AG04449 (cell line): ENCODE measurements around the gene RHEX.

ENCODE experiments used
- CTCF ChIA-PET: fragments of 350-600 bp; formaldehyde crosslinking; extraction: SDS; loops from one replicate; lab custom pipeline; 2021; ENCODE audit warnings: antibody characterized with exemption; lab: Yijun Ruan, JAX
- POLR2A ChIA-PET: fragments of 400-600, 350-600 bp; formaldehyde crosslinking; extraction: SDS; loops from one replicate; lab custom pipeline; 2020; ENCODE audit warnings: antibody characterized with exemption, inconsistent platforms; lab: Yijun Ruan, JAX
- DNase-seq: peaks from one replicate; pipeline ENCODE4 v3.0.0-alpha.2; 2010; ENCODE audit warnings: low read depth, low spot score
- H3K4me3 ChIP-seq: 2 replicates; pipeline ENCODE4 v1.5.1; 2011; ENCODE audit warnings: low read depth, mild to moderate bottlenecking, control low read depth, low read length
- TF ChIP-seq, protein P1 (sequence below): IDR thresholded peaks from one replicate; pipeline ENCODE4 v1.5.1; 2011; ENCODE audit warnings: mild to moderate bottlenecking, moderate library complexity, low read length, control low read depth, inconsistent platforms; ENCODE audit not compliant: insufficient read depth; ENCODE audit errors: missing control alignments

The RHEX gene

DNA sequence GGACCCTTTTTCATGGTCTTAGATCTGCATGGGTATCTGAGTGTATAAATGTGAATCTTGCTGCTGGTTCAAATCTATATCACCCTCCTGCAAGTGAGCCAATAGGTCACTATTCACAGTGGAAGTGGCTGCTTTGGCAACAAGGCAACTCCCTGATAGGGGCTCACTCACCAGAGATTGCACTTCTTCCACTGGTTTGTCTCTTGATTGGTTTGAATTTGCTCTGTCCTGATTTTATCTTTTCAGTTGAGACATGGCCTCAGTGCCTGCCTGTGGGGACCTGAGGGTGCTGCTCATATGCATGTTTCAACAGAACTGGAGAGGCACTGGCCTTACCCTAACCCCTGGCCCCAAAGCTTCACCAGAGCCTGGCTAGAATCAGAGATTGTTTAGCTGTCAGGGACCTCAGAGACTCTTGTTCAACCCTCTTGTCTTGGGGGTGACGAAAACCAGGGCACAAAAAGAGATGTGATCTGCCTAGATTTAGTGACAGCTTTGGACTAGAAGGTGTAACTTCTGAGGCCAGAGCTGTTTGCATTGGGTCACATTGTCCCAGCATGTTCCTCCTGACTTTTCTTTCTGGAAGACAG is 47.3 kb downstream of the RHEX start:
- TF ChIP-seq, protein P1, sequence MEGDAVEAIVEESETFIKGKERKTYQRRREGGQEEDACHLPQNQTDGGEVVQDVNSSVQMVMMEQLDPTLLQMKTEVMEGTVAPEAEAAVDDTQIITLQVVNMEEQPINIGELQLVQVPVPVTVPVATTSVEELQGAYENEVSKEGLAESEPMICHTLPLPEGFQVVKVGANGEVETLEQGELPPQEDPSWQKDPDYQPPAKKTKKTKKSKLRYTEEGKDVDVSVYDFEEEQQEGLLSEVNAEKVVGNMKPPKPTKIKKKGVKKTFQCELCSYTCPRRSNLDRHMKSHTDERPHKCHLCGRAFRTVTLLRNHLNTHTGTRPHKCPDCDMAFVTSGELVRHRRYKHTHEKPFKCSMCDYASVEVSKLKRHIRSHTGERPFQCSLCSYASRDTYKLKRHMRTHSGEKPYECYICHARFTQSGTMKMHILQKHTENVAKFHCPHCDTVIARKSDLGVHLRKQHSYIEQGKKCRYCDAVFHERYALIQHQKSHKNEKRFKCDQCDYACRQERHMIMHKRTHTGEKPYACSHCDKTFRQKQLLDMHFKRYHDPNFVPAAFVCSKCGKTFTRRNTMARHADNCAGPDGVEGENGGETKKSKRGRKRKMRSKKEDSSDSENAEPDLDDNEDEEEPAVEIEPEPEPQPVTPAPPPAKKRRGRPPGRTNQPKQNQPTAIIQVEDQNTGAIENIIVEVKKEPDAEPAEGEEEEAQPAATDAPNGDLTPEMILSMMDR = no peak
- DNase-seq = no peak
- no peak overlapping the region for H3K4me3 ChIP-seq
- ChIA-PET CTCF (interaction anchor here (1.0 to 16.4 kb wide), 4 partner anchors 70 to 193 kb away, joined by 3 to 561 read pairs (median 4); no protein-coding TSS in a partner anchor), POLR2A (no interaction called here)

GRCh38 chr1:206101351-206102045 is 48.5 kb downstream of the RHEX start:
- ChIA-PET POLR2A (no interaction called here), CTCF (interaction anchor here (1.0 to 16.4 kb wide), 4 partner anchors 9 to 194 kb away, joined by 3 to 561 read pairs (median 62); no protein-coding TSS in a partner anchor)
- TF ChIP-seq, protein P1 = no peak
- DNase-seq = no peak
- H3K4me3 ChIP-seq = no peak overlapping the region

DNA sequence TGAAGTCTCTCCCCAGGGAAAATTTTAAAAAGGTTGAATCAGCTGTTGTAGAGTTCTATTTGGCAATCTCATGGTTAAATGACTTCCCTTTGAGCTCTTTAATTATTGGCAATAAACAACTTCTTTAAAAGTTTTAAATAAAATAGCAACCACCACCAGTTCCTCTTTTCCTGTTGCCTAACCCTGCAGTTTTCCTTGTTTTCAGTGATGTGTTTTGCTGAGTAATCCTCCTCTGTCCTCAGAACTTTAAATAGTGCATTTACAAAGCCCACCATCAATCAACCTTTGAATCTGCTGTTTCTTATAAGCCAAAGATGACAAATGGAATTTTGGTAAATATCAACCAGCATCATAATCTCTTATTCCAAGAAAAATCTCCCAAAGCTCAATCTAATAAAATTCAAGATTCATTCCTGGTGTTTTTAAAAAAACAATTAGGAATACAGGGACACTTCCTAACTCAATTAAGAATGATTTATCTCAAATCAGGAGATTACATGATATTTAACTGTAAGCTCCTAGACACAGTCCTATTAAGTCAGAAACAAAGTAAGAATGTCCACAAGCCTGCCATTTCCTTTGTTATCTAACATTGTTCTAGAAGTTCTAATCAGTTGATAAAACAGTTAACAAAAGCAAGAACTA is 49.4 kb downstream of the RHEX start:
- DNase-seq = no peak
- ChIA-PET CTCF (interaction anchor here (0.8 to 16.4 kb wide), 8 partner anchors 10 to 310 kb away, joined by 3 to 561 read pairs (median 6); no protein-coding TSS in a partner anchor), POLR2A (no interaction called here)
- TF ChIP-seq, protein P1 = no peak
- no peak overlapping the region for H3K4me3 ChIP-seq

DNA sequence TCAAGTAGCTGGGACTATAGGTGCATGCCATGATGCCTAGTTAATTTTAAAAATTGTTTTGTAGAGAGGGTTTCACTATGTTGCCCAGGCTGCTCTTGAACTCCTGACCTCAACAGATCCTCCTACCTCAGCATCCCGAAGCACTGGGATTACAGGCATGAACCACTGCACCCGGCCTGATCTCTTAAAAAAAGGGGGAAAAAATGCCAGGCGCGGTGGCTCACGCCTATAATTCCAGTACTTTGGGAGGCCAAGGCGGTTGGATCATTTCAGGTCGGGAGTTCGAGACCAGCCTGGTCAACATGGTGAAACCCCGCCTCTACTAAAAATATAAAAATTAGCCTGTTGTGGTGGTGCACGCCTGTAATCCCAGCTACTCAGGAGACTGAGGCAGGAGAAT is 51.0 kb downstream of the RHEX start:
- DNase-seq = no peak
- ChIA-PET POLR2A (no interaction called here), CTCF (interaction anchor here (0.7 to 16.4 kb wide), 8 partner anchors 11 to 292 kb away, joined by 3 to 561 read pairs (median 7); no protein-coding TSS in a partner anchor)
- no peak overlapping the region for H3K4me3 ChIP-seq
- TF ChIP-seq, protein P1 = no peak

GRCh38 chr1:206105464-206105995 is 52.6 kb downstream of the RHEX start:
- ChIA-PET POLR2A (no interaction called here), CTCF (interaction anchor here (1.1 to 16.4 kb wide), 26 partner anchors 9 to 447 kb away, joined by 3 to 561 read pairs (median 8); partner anchors contain the start of gene RAB7B)
- no peak for DNase-seq
- H3K4me3 ChIP-seq = no peak overlapping the region
- TF ChIP-seq, protein P1 = no peak
